Measurements from ENCODE around the gene AP1G1. TPM values are rescaled to one million over a fixed set of nuclear protein-coding genes. Genes with fewer than 3 reads are reported as not detected.
"Not testable (repeated sequence)": the region's sequence is repeated elsewhere in the genome, so short reads cannot be mapped to it uniquely, and the experiment has no call there.

AP1G1 gene
- total RNA-seq, 2 donors from 2014 or later, result 40.1 to 49.3 TPM

DNA sequence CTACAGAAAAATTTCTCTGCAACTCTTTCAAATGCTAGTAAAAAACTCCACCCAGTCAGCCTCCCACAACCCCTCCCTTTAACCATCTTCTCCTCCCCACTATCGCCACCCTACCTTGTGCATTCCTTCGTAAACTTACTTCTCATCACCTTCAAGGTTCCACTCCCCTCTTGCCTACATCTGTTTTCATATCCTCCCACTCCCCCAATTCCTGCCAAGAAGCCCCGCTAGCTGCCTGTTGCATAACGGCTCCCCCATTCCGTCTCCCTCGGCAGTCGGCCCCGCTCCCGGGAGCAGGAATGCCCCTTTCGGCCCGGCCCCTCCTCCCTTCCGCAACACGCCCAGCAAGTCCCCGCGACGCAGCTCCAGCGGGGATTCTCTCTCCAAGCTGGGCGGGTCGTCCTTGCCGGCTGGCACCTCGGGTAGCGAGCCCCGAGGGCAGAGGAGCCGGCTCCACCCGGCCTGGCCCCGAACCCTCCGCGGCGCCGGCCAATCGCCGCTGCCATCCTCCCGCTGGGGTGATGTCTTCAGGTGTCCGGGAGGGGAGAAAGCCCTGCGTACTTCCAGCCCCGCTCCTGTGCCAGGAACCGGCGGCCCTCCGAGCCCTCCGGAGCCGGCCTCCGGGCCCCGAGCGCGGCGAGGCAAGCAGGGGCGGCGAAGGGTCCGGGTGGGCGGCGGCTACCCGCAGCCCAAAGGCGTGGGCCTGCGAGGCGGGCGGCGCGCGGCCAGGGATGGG is 85.7 kb downstream of the AP1G1 start:
- DNase-seq (peak; percentile 82), ATAC-seq (peak; percentile 68 to 80)
- intact Hi-C loops (cut with DNase I), result no loop called here

DNA sequence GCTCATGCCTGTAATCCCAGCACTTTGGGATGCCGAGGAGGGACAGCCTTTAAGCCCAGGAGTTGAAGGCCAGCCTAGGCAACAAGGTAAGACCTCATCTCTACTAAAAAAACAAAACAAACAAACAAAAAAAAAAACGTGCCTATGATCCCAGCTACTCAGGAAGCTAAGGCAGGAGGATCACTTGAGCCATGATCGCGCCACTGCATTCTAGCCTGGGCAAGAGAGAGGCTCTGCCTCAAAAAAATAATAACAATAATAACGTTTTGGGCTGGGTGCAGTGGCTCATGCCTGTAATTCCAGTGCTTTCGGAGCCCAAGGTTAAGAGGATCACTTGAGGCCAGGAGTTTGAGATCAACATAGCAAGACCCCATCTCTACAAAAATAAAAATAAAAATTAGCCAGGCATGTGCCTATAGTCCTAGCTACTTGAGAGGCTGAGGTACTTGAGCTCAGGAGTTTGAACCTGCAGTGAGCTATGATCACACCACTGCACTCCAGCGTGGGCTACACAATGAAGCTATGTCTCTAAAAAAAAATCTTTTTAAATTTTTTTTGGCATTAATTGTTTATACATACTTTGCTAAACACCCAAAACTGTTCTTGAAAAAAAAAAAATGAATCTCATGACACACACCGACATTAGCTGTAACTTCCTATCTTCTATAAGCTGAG is 87.4 kb downstream of the AP1G1 start:
- ATAC-seq, result no peak
- intact Hi-C loops (cut with DNase I), result no loop called here
- DNase-seq, result no peak

DNA sequence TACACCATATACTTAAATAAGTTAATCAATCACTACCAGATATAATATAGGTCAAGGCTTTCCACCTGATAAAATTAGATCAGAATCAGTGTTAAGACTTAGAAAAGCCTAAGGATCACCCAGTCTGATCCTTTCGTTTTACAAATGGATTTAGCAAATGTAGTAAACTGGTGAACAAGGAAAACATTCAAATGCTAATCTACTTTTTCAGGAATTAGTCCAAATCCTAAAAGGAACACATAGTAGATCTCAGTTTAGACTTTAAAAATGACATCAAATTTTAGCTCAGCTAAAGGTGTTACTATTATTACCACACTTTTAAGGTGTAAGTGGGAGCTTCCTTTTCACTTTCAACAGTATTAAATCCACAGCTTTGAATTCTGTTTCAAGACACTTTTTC is 96.1 kb downstream of the AP1G1 start:
- DNase-seq (no peak), ATAC-seq (no peak)
- intact Hi-C loops (cut with DNase I), result no loop called here

DNA sequence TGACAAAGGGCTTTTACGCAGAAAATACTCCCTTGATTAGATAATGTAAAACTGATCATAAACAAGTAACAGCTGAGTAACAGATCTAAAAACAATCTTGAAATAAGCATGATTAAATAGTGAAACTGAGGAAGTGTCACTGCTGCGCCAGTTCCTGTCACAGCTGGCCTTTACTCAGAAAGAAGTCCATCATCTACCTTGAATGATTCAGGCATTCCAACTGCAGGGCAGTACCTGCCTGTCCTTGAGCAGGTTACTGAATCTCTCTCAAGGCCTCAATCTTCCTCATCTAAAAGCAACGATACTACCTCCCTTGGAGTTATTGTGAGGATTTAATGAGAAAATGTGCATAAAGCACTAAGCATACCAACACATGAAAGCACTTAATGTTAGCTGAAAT is 96.8 kb downstream of the AP1G1 start:
- intact Hi-C loops (cut with DNase I), result no loop called here
- no peak for DNase-seq
- ATAC-seq, result no peak

DNA sequence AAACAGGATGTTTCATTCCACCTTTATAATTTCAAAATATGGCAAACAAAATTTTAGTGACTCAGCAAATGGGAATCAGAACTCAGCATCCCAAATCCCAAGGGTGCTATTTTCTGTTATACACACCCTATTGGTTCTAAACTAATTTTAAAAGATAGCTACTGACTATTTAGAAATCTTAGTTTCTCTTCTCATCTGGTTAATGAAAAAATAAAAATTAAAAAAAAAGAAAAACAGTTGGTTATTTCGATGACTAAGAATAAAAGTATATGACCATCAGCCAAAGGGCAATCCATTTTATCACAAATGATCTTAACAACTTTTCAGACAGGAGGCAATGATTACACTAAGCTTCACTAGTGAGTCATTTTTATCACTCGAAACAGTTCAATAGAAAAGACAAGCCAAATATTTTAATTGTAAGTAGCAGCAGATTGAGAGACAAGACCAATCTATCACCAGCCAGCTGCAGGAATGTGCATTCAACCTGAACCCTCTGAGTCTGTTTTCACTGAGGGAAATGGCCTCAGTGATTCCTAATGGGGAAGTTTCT is 99.3 kb downstream of the AP1G1 start:
- ATAC-seq (peak in 1 of 2 donors; percentile 52), DNase-seq (no peak)
- intact Hi-C loops (cut with DNase I), result no loop called here

DNA sequence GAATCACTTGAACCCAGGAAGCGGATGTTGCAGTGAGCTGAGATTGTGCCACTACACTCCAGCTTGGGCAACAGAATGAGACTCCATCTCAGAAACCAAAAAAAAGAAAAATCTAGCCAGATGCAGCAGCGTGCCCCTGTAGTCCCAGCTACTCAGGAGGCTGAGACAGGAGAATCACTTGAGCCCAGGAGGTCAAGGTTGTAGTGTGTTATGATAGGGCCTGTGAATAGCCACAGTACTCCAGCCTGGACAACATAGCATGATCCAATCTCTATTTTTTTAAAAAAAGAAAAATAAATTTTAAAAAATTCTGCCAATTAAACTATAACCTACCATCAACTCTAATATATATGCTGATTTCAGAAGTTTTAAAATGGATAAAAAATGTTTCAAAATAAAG is 99.9 kb downstream of the AP1G1 start:
- ATAC-seq, result no peak
- intact Hi-C loops (cut with DNase I), result no loop called here
- no peak for DNase-seq

DNA sequence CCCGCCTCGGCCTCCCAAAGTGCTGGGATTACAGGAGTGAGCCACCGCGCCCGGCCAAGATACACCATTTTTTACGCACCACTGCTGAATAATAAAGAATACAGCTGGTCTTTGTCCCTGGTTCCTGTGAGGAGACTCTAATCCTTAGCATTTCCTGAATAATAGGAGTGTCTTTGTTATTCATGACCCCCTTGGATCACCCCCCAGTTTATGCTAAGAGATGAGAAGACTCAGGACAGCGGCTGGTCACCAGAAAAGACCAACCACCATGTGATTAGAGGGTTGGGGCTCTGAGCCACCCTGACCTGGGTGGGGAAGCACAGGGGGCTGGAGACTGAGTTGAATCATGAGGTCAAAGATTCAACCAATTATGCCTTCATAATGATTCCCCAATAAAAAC is 101.4 kb downstream of the AP1G1 start:
- no peak for ATAC-seq
- DNase-seq, result no peak
- intact Hi-C loops (cut with DNase I), result no loop called here

DNA sequence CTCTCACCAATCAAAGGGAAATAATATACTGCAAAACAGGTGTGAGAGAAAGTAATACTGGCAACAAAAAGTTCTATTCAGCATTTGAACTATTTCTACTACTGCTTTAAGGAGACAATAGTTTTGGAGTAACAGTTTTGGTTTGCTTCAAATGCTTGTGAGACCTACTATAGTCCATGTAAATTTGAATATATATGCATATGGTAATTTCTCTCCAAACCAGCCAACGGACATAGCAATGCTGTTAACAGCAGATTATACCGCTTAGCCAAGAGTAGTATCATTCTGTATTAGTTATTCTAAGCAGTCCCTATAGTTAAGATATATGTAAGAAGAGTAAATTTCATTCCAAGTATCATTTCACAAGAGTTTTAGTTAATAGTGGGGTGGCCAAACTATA is 102.6 kb downstream of the AP1G1 start:
- intact Hi-C loops (cut with DNase I), result no loop called here
- DNase-seq (no peak), ATAC-seq (no peak)

DNA sequence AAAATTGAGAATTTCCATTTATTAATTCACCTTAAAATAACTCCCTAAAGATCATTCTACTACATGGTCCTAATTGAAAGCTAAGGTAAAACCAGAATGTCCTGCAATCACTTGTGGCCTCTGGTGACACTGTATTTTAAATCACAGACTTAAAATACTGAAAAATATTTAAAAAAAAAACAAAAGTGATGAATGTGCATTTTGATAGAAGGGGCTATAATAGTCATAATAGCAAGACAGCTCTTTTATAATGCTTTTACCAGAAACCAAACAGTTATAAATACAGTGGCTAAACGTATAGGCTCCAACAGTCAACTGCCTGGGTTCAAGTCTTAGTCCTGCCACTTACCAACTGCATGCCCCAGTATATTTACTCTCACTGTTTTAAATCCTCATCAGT is 105.3 kb downstream of the AP1G1 start:
- DNase-seq, result no peak
- ATAC-seq, result no peak
- intact Hi-C loops (cut with DNase I), result no loop called here

DNA sequence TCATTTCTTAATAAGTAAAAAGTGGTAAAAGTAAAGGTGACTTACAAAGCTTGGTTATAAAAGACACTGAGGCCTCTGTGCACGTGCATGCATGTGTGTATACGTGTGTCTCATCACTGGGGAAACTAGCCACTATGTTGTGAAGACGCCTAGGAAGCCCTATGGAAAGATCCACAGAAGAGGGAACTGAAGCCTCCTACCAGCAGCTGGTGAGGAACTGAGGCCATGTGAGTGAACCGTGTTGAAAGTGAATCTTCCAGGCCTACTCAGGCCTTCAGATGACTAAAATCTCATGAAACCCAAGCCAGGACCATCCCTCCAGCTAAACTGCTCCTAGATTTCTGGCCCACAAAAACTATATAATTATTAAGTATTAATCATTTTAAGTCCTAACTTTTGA is 107.8 kb downstream of the AP1G1 start:
- intact Hi-C loops (cut with DNase I), result no loop called here
- ATAC-seq (no peak), DNase-seq (no peak)

DNA sequence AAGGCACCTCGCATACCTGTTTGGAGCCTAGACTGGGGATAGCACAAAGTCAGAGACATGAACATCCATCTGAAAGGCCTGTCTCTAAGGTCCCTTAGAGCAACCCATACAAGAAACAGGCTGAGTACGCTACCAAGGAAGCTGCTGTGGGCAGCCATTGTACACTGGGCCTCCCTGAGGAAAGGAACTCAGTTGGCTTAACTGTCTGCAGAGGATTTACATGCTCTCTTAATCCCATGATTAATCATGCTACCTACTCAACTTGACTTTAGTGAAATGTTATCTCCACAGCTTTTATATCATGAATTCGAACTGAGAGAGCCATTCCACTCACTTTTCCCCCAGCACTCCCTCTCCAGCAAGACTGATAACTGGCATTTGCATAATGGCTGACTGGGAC is 110.1 kb downstream of the AP1G1 start:
- no peak for ATAC-seq
- intact Hi-C loops (cut with DNase I), result no loop called here

DNA sequence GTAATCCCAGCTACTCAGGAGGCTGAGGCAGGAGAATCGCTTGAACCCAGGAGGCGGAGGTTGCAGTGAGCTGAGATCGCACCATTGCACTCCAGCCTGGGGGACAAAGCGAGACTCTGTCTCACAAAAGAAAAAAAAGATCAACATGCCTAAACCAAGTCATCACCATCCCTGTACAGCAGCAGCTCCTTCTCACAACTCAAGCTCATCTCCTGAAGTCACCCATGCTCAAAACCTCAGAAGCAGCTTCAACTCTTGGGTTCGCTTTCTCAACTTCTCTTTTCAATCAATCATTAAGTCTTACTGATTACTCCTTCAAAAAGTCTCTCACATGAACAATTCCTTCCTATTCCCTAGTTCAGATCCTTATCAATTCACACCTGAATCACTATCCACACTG is 115.5 kb downstream of the AP1G1 start:
- no peak for ATAC-seq
- DNase-seq, result no peak
- intact Hi-C loops (cut with DNase I), result no loop called here

More for the DNA sequence above, 110.1 kb downstream of the AP1G1 start:
- no peak for DNase-seq

DNA sequence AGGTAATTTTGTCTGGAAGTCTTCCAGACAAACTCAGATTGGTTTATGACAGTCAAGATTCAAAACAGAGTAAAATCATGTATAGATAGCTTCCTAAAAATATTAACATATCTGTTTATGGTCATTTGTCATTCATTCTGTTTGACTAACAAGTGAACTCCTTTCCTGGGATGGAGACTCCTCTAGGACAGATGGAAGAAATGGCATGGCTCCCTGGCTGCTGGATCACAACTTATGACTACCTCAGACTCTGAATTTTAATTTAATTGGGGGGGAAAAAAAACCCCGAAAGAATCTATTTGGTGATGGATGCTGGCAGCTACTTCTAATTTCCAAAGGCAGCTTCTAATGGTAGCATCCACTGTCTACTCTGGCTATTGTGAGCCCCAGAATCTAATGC is 118.7 kb downstream of the AP1G1 start:
- no peak for ATAC-seq
- no peak for DNase-seq
- intact Hi-C loops (cut with DNase I), result no loop called here

DNA sequence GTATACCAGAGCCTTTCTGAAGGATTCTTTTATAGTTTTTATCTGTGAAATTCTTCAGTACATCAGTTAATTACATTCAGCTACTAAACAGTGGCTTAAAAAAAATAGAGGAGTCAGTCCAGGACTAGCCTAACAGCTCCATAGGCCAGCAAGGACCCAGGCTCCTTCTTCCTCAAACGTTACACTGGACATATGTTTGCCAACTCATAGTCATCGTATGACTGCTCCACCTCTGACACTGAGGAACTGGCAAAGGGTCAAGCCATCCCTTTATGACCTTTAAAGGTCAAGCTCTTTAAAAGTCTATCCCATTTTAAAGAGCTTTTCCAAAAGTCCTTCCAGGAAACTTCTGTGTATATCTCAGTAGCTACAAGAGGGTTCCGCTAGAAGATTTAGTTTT is 120.8 kb downstream of the AP1G1 start:
- no peak for ATAC-seq
- intact Hi-C loops (cut with DNase I), result no loop called here
- no peak for DNase-seq

DNA sequence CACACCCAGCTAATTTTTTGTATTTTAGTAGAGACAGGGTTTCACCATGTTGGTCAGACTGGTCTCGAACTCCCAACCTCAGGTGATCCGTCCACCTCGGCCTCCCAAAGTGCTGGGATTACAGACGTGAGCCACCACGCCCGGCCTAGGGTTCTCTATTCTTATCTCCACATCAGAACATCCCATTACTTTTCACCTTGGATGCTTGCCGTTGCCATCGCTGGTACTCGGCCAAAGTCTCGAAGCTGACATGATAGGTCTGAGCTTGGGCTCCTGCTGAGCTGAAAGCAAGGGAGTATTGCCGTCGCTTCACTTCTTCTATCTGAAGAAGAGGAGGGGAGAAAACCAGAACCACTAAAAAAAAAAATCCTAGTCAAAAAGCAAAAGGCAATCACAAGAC is 124.4 kb downstream of the AP1G1 start:
- intact Hi-C loops (cut with DNase I); DNase-seq; ATAC-seq: not testable (repeated sequence)

DNA sequence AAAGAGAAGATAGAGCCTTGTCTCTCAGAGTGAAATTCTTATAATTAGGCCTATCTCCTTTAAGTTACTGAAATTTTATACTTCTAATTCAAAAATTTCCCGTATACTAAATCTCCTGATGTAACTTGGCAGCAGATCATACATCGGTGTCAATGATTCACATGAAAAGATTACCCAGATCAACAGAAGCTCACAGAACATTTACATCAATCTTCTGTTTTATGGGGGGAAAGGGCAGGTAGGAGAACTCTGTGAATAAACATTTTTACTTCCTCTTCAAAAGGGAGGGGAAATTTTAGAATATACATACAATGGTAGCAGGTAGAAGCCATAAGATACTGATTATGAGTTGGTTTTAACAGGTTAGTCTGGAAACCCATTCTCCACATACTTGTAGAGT is 127.3 kb downstream of the AP1G1 start:
- intact Hi-C loops (cut with DNase I), result no loop called here
- no peak for ATAC-seq
- DNase-seq, result no peak

Other genes starting within 250 kb of the AP1G1 start
- gene TAT, start 231.7 kb downstream of the AP1G1 start, total RNA-seq, result not detected
- not detected for gene MARVELD3, start 182.7 kb downstream of the AP1G1 start, total RNA-seq
- gene PHLPP2, start 84.1 kb downstream of the AP1G1 start, total RNA-seq, result 1 to 10 TPM; 4.6 to 6.9 TPM
- gene ATXN1L, start 37.1 kb upstream of the AP1G1 start, total RNA-seq, result 10 to 100 TPM; 16.8 to 21.4 TPM
- gene ZNF821, start 75.3 kb upstream of the AP1G1 start, total RNA-seq, result 1 to 10 TPM; 3.6 to 5.7 TPM
- gene IST1, start 86.7 kb upstream of the AP1G1 start, total RNA-seq, result 100 to 1,000 TPM; 117 to 138 TPM
- gene PKD1L3, start 191.6 kb upstream of the AP1G1 start, total RNA-seq, result under 1 TPM; 0.71 to 0.91 TPM
- gene DHODH, start 199.9 kb upstream of the AP1G1 start, total RNA-seq, result 10 to 100 TPM; 34.5 to 44.3 TPM
- gene HP, start 245.7 kb upstream of the AP1G1 start, total RNA-seq, result 100 to 1,000 TPM; 192 to 348 TPM

All from left cardiac atrium (tissue), 4 donors.